D341Med (cell line): ENCODE results near the gene FKBP8.
A peak's percentile ranks its signal among the peaks of the same experiment; 100 is the strongest.
"Not testable (repeated sequence)": the region's sequence is repeated elsewhere in the genome, so short reads cannot be mapped to it uniquely, and the experiment has no call there.

Source experiments
- DNase-seq: peaks from one replicate; pipeline ENCODE4 v3.0.0; 2012; ENCODE audit warnings: low spot score

Gene FKBP8

DNA sequence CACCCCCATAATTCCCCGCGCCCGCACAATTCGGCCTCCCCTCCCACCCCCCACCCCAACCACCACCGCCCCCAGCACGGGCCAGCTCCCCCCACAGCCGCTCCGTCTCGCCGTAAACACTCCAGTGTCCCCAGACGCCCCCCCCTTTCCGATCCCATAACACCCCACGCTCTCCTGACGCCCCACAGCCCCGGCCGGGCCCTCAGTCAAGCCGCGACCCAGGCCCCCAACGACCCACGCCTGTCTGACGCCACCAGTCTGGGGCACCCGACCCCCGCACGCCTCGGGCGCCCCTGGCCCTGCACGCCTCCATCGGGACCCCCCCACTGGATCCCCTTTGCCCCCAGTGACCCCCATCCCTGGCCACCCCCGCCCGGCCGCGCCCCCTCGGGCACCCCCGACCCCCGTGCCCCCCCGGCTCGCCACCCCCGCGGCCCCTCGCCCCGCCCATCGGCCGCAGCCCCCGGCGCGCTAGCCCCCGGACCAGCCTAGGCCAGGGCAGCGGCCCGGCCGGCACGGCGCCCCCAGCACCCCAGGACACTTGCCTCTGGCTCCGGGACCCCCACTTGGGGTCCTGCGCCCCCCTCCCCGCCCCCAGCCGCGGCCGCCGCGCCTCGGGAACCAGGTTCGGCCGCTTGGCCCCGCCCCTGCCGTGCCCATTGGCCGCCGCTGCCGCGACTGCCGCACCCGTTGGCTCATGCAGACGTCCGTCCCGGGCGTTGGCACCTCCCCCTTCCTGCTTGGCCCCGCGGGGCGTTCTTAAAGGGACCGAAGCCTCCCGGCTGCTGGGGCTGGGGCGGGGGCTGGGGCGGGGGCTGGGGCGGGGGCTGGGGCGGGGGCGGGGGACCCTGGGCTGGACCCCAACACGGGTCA is at the start of gene FKBP8:
Gene FKBP8 (minus strand): TSS at position 633 of the 873 bp plus-strand sequence. CDS start 1,603 bp downstream, outside the sequence.
- DNase-seq: peak; percentile 99

DNA sequence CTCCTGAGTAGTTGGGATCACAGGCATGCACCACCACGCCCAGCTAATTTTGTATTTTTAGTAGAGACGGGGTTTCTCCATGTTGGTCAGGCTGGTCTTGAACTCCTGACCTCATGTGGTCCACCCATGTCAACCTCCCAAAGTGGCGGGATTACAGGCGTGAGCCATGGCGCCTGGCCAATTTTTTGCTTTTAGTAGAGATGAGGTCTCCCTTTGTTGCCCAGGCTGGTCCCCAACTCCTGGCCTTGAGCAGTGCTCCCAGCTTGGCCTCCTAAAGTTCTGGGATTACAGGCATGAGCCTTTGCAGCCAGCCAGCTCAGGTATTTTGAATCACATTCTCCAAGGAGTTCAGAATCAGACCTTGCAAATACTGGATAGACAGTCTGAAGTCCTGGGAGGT is 49.4 kb upstream of the FKBP8 start:
- DNase-seq: not testable (repeated sequence)

DNA sequence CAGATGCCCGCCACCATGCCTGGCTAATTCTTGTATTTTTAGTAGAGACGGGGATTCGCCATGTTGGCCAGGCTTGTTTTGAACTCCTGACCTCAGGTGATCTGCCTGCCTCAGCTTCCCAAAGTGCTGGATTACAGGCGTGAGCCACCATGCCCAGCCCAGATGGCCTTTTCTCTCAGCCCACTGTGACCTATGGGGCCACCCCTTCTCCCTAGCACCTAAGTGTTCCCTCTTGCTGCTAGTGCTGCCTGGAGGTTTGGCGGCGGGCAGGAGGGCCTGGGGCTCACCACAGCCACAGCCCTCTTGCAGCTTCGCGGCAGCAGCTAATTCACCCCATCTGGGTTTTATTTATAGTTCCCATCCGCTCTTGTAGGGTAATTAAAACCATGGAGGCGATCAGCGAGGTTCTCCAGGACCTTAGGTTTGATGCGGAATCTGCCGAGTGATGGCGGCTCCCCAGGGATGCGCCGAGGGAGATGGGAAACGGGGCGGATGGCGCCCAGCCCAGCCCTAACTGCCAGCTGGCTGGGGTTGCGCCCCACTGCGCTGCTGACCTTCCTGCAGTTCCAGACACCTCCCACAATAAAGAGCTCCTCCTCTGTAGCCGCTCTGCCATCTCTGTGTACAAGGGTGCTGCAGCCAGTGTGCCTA is 48.5 kb upstream of the FKBP8 start:
- DNase-seq: no peak

DNA sequence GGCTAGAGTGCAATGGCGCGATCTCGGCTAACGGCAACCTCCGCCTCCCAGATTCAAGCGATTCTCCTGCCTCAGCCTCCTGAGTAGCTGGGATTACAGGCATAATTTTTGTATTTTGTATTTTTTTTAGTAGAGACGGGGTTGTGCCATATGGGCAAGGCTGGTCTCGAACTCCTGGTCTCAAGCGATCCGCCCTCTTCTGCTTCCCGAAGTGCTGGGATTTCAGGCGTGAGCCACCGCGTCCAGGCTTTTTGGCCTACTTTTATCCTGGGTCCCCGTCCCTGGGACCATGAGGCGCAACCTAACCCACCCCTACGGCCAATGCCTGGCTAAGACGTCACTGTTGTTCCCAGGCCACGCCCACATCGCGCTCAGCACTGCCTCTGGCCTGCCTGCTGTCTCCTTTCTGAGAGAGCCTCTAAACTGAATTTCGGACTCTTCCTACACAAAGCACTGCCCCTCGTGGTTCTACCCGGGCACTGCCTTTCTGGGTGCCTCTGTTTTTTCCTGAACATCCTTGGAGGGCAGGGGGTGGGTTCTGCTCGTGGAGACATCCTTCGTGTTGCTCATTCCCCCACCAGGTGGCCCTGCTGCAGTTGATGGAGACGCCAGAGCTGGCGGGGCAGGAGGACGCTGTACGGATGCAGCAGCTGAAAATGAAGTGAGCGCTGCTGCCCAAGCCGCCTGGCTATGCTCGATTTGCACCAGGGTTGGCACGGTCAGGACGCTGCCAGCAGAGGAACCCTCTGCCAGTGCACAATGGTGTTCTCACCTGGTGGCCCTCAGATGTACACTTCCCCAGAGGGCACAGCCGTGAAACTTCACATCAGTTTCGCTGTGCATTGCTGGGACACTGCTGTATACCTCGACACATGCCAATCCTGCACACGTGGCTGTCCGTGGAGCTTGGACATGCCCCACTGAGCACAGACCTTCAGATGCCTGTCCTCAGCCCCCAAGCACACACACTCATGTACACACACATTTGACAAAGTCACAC is 47.2 kb upstream of the FKBP8 start:
- DNase-seq: no peak

DNA sequence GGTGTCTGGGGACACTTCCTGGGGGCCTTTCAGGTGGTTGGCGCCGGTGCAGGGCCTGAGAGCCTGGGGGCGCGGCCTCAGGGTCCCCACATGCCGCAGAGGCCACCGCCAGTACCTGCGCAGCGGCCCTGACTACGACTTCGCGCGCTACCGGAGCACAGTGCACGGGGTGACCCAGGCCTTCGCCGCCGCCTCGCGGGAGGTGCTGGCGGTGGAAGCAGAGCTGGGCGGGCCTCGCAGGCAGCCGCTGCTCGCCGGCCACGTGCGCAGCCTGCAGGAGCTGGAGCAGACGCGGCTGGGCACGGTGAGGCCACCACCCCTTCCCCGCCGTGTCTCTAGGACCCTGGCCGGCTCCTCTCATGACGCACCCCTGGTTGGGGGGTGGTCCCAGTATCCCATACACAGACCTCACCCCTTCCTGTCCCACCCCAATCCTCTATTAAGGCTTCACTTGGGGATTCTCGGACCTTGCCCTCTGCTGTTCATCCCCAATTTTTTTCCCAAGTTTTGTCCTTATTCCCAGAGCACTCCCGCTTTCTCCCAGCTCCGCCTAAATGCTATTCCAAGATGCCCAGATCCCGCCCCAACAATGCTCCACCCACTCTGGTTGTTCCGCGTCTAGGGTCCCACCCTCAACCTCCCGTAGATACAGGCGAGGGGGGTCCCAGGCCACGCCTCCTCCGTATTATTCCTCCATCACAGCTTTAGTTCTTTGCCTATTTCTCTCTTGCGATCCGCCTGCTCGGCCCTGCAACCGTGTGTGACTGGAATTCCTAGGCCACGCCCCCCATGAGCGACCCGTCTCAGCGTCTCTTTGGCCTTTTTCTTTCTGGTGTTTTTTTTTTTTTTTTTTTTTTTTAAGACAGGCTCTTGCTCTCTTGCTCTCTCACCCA is 46.3 kb upstream of the FKBP8 start:
- peak; percentile 83 for DNase-seq

DNA sequence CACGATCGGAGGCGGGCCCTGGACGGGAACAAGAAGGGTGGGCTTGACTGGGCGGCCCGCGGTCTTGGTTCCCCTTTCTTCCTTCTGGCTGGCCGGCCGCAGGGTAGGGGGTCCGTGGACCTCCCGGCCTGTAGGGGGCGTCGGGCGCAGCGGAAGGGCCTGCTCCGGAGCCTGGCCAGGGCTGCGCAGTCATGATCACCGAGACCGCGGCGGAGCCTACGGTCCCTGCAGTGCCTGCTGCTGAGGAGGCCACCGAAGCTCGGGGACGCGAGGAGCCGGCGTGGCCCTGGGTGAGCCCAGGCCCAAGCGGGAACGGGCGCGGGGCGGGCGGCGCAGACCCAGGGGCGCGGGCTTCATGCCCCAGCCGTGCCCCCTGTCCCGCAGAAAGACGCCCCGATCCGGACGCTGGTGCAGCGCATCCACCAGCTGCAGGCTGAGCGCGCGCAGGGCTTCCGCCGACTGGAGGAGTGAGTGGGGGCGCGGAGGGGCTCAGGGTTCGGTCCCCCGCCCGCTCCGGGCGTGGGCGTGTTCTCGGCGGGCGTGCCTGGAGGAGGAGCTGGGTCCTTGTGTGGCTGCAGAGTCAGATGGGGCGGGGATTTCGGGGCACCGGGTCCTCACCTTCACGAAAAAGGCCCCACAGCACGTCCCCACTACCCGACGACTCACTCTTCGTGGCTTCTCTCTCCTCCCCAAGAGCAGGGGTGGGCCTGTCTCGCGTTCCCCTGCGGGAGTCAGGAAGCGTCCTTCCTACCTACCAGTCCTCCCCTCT is 45.4 kb upstream of the FKBP8 start, which contains the start of gene REX1BD:
Gene REX1BD (plus strand): TSS at position 188 of the 769 bp plus-strand sequence. CDS start 4 bp downstream, at position 192.
- DNase-seq: peak; percentile 91

DNA sequence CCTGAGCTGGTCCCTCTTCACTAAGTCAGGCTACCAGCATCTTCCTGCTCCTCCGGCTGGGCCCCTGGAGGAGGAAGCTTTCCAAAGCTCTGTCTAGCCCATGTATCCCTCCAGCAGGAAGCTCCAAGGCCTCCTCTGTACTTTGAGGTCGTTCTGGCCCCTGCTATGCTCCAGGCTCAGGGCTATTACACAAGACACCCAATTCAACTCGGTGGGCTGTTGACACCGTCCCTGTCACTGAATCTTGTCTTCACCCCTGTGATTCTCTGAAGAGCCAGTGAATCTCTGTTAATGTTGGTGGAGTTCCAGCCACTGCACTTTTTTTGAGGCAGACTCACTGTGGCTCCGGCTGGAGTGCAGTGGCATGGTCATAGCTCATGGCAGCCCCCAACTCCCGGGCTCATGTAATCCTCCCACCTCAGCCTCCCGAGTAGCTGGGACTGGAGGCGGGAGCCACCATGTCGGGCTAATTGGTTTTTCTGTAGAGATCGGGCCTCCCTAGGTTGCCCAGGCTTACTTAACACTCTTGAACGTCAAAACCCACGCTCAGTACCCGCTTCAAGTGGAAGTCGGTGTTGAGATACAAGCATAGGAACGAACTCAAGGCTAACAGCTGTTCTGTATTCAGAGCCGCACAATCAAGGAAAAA is 44.7 kb upstream of the FKBP8 start:
- no peak for DNase-seq

DNA sequence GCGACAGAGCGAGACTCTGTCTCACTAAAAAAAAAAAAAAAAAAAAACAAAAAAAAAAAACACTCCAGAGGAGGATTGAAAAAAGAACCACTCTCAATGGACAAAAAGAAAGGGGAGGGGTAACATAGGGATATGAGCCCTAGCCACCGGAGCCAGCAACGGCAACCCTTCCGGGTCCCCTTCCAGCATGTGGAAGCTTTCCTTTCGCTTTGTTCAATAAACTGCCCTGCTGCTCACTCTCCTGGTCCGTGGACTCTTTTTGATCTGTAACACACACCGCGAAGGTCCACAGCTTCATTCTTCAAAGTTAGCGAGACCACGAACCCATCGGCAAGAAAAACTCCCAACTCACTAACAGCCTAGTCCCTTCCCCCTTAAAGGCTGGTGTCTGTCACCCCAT is 44.2 kb upstream of the FKBP8 start:
- DNase-seq: no peak

DNA sequence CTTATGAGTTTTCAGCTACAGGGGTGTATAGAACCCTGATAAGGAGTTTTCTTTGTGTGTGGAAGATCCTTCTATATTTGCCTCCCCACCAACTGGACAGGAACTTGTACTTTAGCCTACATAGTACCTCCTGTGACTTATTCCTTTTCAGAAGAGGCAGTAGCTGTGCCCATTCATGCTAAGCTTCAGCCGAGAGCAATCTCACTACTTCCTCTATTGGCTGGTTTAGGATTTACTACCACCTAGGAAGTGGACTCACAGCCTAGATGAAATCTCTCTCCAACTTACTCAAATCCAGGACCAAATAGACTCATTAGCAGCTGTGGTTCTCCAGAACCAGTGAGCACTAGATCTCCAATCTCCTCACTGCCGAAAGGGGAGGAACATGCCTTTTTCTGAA is 42.9 kb upstream of the FKBP8 start:
- DNase-seq: no peak

DNA sequence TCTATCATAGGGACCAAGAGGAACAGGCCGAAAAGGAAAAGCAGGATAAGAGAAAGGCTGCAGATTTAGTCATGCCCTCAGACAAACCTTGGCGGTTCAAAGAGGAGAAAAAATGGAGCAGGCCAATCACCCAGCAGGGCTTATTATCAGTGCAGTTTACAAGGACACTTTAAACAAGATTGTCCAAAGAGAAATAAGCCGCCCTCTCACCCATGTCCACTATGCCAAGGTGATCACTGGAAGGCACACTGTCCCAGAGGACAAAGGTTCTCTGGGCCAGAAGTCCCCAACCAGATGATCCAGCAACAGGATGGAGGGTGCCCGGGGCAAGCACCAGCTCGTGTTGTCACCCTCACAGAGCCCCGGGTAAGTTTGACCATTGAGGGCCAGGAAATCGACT is 36.9 kb upstream of the FKBP8 start:
- no peak for DNase-seq

DNA sequence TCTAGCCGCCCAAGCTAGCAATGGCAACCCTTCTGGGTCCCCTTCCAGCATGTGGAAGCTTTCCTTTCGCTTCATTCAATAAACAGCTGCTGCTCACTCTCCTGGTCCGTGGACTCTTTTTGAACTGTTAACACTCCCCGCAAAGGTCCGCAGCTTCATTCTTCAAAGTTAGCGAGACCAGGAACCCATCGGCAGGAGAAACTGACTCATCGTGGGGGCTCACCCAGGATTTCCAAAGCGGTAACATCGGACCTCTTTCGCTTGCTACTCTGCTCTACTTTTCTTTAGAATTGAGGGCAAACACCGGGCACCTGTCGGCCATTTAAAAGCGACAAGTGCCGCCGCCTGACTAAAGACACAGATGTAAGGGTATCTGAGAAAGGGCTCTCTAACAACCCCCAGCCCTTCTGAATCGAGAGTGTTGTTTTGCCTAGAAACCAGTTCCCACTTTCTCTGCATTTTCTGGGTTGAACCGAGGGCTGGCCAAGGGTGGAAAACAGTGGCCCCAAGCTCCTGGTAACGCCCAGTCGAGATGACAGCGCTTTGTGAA is 34.1 kb upstream of the FKBP8 start:
- DNase-seq: no peak

DNA sequence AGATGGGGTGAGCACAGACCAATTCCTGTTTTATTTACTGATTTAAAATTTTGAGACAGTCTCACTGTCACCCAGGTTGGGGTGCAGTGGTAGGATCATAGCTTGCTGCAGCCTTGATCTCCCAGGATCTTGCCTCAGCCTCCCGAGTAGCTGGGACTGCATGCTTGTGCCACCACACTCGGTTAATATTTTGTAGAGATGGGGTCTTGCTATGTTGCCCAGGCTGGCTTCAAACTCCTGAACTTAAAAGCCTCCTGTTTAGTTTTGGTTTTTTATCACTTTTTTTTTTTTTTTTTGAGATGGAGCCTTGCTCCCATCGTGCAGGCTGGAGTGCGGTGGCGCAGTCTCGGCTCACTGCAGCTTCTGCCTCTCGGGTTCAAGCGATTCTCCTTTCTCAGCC is 33.0 kb upstream of the FKBP8 start:
- DNase-seq: no peak

DNA sequence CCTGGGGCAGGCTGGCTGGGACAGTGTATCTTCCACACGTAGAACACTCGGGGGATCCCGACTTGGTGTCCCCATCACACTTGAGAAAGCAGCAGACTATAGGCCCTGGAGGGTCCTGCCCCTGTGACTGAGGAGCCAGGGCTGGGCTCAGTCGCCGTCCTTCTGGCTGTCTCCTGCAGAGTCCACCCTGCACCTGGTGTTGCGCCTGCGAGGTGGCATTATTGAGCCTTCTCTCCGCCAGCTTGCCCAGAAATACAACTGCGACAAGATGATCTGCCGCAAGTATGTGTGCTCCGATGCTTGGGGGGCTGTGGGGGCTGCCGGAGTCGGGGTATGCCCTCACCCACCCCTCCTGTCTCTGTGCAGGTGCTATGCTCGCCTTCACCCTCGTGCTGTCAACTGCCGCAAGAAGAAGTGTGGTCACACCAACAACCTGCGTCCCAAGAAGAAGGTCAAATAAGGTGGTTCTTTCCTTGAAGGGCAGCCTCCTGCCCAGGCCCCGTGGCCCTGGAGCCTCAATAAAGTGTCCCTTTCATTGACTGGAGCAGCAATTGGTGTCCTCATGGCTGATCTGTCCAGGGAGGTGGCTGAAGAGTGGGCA is 31.4 kb upstream of the FKBP8 start:
- DNase-seq: no peak

DNA sequence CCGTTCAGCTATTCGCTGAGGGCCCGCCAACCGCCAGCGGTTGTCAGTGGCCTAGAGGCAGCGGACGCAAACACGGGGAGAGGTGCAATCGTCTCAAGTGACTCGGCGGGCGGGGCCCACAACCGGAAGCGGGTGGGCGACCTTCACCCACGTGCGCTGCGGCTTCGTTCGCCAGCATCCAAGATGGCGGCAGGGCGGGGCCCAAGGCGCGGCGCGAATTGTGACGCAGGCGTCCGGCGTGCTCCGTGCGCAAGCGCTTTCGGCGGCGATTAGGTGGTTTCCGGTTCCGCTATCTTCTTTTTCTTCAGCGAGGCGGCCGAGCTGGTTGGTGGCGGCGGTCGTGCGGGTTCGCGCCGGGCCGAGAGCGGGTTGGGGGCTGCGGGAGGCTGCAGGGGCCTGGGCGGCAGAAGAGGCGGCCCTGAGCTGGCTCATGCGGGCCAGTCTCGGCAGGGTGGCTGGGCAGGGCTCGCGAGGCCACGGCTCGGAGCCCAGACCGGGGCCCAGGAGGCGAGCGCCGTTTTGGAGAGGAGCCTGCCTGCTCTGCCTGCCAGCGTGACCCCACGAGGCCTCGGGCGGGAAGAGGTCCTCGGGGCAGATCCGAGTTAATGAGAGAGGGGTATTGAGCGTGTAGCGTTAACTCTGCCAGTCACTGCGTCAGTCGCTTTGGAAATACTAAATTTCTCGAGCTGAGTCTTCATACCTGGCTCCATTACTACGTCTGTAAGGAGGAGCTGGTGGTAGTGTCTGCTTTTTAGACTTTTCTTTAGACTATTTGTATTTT is 28.4 kb upstream of the FKBP8 start, which contains the start of gene UBA52:
Gene UBA52 (plus strand): TSS at position 294 of the 781 bp plus-strand sequence. CDS start 1,444 bp downstream, outside the sequence.
- DNase-seq: peak; percentile 98

DNA sequence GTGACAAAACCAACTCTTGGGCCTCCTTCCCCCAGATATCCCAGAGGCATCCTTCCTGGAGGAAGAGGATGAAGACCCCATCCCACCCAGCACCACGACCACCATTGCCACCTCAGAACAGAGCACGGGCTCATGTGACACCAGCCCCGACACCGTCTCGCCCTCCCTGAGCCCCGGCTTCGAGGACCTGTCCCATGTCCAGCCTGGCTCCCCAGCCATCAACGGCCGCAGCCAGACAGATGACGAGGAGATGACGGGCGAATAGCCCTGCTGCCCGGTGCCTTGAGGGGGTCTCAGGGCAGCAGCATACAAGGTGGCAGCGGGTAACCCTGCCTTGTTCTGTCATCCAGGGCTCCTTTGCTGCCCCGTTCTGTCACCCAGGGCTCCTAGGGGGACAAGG is 25.0 kb upstream of the FKBP8 start:
- no peak for DNase-seq

DNA sequence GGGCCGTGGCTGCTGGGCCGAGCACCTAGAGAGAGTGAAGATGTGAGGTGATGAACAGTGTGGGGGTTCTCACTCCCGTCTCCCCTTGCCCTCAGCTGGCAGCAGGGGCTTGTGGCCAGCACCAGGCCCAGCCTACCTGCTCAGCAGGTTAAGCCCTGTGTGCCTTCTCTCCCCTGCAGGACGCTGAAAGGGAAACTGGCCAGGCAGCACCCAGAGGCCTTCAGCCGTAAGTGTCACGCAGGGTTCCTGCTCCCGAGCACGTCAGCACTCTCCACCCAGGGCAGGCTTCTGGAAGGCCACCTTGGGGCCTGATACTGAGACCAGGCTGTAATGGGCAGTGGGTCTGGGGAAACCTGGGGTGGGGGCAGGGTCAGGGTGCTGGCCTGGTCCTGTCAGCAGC is 23.6 kb upstream of the FKBP8 start:
- DNase-seq: no peak

DNA sequence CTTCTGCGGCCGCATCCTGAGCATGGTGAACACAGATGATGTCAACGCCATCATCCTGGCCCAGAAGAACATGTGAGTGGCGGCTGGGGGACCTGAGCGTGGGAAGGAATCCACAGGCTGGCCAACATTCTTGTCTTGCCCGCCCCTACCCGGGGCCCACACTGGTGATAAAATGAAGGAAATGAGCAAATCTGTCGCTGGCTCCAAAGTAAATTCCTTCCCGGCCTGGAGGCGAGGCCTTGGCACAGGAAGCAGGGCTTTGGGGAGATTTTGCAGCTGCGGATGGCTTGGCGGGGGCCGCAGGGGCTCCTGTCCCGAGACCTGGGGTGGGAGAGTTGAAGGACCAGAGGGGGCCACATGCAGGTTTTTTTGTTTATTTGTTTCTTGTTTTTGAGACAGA is 18.7 kb upstream of the FKBP8 start:
- DNase-seq: no peak

DNA sequence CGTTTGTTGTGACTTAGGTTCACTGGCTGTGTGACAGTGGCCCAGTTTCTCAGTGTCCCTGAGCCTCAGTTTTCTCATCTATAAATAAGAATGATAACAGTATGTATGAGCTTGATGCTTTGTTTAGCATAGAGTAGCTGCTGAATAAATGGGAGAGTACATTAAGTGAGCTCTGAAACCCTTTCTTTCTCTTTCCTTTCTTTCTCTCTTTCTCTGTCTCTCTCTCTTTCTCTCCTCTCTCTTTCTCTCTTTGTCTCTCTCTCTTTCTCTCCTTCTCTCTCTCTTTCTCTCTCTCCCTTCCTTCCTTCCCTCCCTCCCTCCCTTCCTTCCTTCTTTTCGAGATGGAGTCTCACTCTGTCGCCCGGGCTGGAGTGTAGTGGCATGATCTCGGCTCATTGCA is 16.3 kb upstream of the FKBP8 start:
- no peak for DNase-seq
